HepG2 (cell line): ENCODE measurements around the gene VAMP2. TPM values are rescaled to one million over a fixed set of nuclear protein-coding genes. Genes with fewer than 3 reads are reported as not detected.
A peak's percentile ranks its signal among the peaks of the same experiment; 100 is the strongest.

ENCODE experiments used
- ARHGAP35 ChIP-seq: sonication (generic); formaldehyde crosslinking; IDR thresholded peaks from 2 replicates; pipeline ENCODE4 v1.9.0; 2022; ENCODE audit warnings: mild to moderate bottlenecking, inconsistent platforms, moderate library complexity, missing genetic modification reagents, borderline replicate concordance
- CREM ChIP-seq, 2 experiments: sonication (generic) in 1 of 2; formaldehyde crosslinking in 1 of 2; IDR thresholded peaks; 2 replicates each; pipeline versions ENCODE4 v1.4.0 to v1.6.1; 2016 to 2020; ENCODE audit warnings: antibody characterized with exemption in 1 of 2, mild to moderate bottlenecking in 1 of 2, missing genetic modification reagents in 1 of 2
- EED ChIP-seq: sonication (generic); formaldehyde crosslinking; IDR thresholded peaks from 2 replicates; pipeline ENCODE4 v1.5.0; 2020; ENCODE audit warnings: mild to moderate bottlenecking, missing genetic modification reagents
- KDM5A ChIP-seq: fragments of 200-600 bp; sonication (generic); IDR thresholded peaks from 2 replicates; pipeline ENCODE4 v1.7.0; 2018; ENCODE audit warnings: antibody characterized with exemption, mild to moderate bottlenecking, low read length, borderline replicate concordance
- KLF9 ChIP-seq: IDR thresholded peaks from 2 replicates; pipeline ENCODE4 v1.6.1; 2016; ENCODE audit warnings: low read depth
- SRSF1 ChIP-seq: fragments of 200-400 bp; formaldehyde crosslinking; optimal IDR thresholded peaks from 2 replicates; pipeline ENCODE3; 2017; ENCODE audit warnings: mild to moderate bottlenecking, low read depth, low read length, moderate library complexity
- YEATS2 ChIP-seq: sonication (generic); formaldehyde crosslinking; IDR thresholded peaks from 2 replicates; pipeline ENCODE4 v1.4.0; 2020; ENCODE audit warnings: missing genetic modification reagents, borderline replicate concordance
- ZBTB40 ChIP-seq, 2 experiments: fragments of 450-650 bp in 1 of 2; sonication (generic) in 1 of 2; formaldehyde crosslinking in 1 of 2; IDR thresholded peaks; 2 replicates each; pipeline versions ENCODE4 v1.6.1 to v1.8.0; 2016 to 2022; ENCODE audit warnings: antibody characterized with exemption in 1 of 2, mild to moderate bottlenecking in 1 of 2, missing genetic modification reagents in 1 of 2
- ZFP62 ChIP-seq: sonication (generic); formaldehyde crosslinking; IDR thresholded peaks from 2 replicates; pipeline ENCODE4 v1.4.0; 2020; ENCODE audit warnings: missing genetic modification reagents
- ZMAT3 ChIP-seq: sonication (generic); formaldehyde crosslinking; conservative IDR thresholded peaks from 2 replicates; pipeline ENCODE4 v1.7.0; 2021; ENCODE audit warnings: missing genetic modification reagents
- ZNF136 ChIP-seq: sonication (generic); formaldehyde crosslinking; IDR thresholded peaks from 2 replicates; pipeline ENCODE4 v1.8.1; 2022; ENCODE audit warnings: low read depth, mild to moderate bottlenecking, moderate library complexity, missing genetic modification reagents
- ZNF256 ChIP-seq: sonication (generic); formaldehyde crosslinking; conservative IDR thresholded peaks from 2 replicates; pipeline ENCODE4 v1.4.0; 2020; ENCODE audit warnings: missing genetic modification reagents
- ZNF788 ChIP-seq: sonication (generic); formaldehyde crosslinking; IDR thresholded peaks from 2 replicates; pipeline ENCODE4 v1.5.0; 2020; ENCODE audit warnings: mild to moderate bottlenecking, missing genetic modification reagents, borderline replicate concordance
- polyA plus RNA-seq, 8 experiments: library from polyadenylated mRNA; depleted of rRNA in 3 of 8; stranded (reverse) in 7 of 8; unstranded in 1 of 8; fragments of >200 nt; fragmentation: Illumina TruSeq in 4 of 8; extraction: Trizol in 4 of 8; gene quantifications; 2 replicates each; pipeline versions ENCODE4 v1.2.1 to v1.2.3, GENCODE V29; 2011 to 2016; ENCODE audit warnings: low read depth in 4 of 8, missing spikeins in 1 of 8, mixed read lengths in 1 of 8; ENCODE audit not compliant: insufficient read depth in 1 of 8
- total RNA-seq, 5 experiments: library from RNA; depleted of rRNA; stranded (reverse); fragments of >200 nt; fragmentation: Illumina TruSeq; extraction: Trizol; gene quantifications; 2 replicates each; pipeline ENCODE4 v1.2.3, GENCODE V29; 2016; ENCODE audit warnings: low read depth in 1 of 5
- TF ChIP-seq, protein P1 (sequence below): sonication (generic); formaldehyde crosslinking; IDR thresholded peaks from 2 replicates; pipeline ENCODE4 v1.5.1; 2020; ENCODE audit warnings: missing genetic modification reagents, mild to moderate bottlenecking, borderline replicate concordance
- TF ChIP-seq, protein P2 (sequence below): sonication (generic); formaldehyde crosslinking; IDR thresholded peaks from 2 replicates; pipeline ENCODE4 v1.4.0; 2020; ENCODE audit warnings: missing genetic modification reagents, borderline replicate concordance

VAMP2 gene
- total and polyA plus RNA-seq, 2 of the 13 experiments (the other 11 are each of a cell fraction or from before 2014, with no cell fraction given): 3.9 to 17.2 TPM

DNA sequence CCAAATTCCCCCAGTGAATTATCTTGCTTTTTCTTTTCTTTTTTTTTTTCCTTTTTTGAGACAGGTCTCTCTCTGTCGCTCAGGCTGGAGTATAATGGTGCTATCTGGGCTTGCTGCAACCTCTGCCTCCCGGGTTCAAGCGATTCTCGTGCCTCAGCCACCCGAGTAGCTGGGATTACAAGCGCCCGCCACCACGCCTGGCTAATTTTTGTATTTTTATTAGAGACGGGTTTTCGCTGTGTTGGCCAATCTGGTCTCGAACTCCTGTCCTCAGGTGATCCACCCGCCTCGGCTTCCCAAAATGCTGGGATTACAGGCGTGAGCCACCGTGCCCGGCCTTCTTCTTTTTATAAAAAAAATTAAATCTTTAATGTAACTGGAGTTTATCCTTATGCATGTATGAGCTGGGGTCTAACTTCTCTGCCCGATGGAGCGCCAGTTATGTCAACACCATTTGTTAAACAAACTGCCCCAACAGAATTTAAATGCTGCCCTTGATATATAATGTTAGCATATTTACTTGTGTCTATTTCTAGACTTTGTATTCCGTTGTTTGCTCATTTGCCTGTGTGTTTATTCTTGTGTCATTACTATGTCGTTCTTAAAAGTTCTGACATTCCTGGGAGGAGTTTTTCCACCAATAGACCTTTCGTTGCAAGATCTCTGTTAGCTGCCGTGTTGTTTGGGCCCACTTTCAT is 48.2 kb upstream of the VAMP2 start (continued):
- no peak for TF ChIP-seq ZBTB40 (IDR thresholded peaks at IDR 0.05)
- no peak; the same call in 1 of the 2 replicates for TF ChIP-seq ZBTB40 (CRISPR knock-in tag; IDR thresholded peaks at IDR 0.05)
- TF ChIP-seq ZNF256 (CRISPR knock-in tag): no peak
- no peak for TF ChIP-seq SRSF1
- no peak for TF ChIP-seq ZFP62
- 0 out of 2 replicates have a peak, but pooled peaks have one; percentile 17 for TF ChIP-seq KDM5A
- no peak for TF ChIP-seq ZMAT3 (CRISPR knock-in tag)
- no peak for TF ChIP-seq ARHGAP35 (CRISPR knock-in tag)
- no peak for TF ChIP-seq KLF9 (CRISPR knock-in tag)
- TF ChIP-seq, protein P1, sequence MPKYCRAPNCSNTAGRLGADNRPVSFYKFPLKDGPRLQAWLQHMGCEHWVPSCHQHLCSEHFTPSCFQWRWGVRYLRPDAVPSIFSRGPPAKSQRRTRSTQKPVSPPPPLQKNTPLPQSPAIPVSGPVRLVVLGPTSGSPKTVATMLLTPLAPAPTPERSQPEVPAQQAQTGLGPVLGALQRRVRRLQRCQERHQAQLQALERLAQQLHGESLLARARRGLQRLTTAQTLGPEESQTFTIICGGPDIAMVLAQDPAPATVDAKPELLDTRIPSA (CRISPR knock-in tag): no peak
- no peak for TF ChIP-seq ZNF136 (CRISPR knock-in tag)
- no peak for TF ChIP-seq EED (CRISPR knock-in tag)
- no peak for TF ChIP-seq ZNF788 (CRISPR knock-in tag)
- no peak for TF ChIP-seq YEATS2 (CRISPR knock-in tag)
- TF ChIP-seq, protein P2, sequence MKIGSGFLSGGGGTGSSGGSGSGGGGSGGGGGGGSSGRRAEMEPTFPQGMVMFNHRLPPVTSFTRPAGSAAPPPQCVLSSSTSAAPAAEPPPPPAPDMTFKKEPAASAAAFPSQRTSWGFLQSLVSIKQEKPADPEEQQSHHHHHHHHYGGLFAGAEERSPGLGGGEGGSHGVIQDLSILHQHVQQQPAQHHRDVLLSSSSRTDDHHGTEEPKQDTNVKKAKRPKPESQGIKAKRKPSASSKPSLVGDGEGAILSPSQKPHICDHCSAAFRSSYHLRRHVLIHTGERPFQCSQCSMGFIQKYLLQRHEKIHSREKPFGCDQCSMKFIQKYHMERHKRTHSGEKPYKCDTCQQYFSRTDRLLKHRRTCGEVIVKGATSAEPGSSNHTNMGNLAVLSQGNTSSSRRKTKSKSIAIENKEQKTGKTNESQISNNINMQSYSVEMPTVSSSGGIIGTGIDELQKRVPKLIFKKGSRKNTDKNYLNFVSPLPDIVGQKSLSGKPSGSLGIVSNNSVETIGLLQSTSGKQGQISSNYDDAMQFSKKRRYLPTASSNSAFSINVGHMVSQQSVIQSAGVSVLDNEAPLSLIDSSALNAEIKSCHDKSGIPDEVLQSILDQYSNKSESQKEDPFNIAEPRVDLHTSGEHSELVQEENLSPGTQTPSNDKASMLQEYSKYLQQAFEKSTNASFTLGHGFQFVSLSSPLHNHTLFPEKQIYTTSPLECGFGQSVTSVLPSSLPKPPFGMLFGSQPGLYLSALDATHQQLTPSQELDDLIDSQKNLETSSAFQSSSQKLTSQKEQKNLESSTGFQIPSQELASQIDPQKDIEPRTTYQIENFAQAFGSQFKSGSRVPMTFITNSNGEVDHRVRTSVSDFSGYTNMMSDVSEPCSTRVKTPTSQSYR (CRISPR knock-in tag): no peak
- peak; percentile 70; the same call in 1 of the 2 replicates for TF ChIP-seq CREM (IDR thresholded peaks at IDR 0.05)
- no peak for TF ChIP-seq CREM (CRISPR knock-in tag; IDR thresholded peaks at IDR 0.05)
